HEK293 (cell line): ENCODE results near the gene EEFSEC.

Source experiments
- CTCF ChIA-PET: fragments of 350-600 bp; formaldehyde crosslinking; extraction: SDS; loops from one replicate; lab custom pipeline; 2021; ENCODE audit warnings: antibody characterized with exemption; lab: Yijun Ruan, JAX
- POLR2A ChIA-PET: fragments of 300-600 bp; formaldehyde crosslinking; extraction: SDS; loops from one replicate; lab custom pipeline; 2020; ENCODE audit warnings: antibody characterized with exemption, inconsistent platforms; lab: Yijun Ruan, JAX
- H3K27ac ChIP-seq: fragments of 200-500 bp; sonication (Bioruptor generic); 2 replicates; pipeline ENCODE4 v1.5.1; 2014; ENCODE audit warnings: low read depth, low read length, control low read depth, inconsistent platforms; ENCODE audit errors: extremely low read depth
- H3K36me3 ChIP-seq, 2 experiments: fragments of 200-500 bp in 1 of 2; sonication (Bioruptor generic) in 1 of 2; 1 replicate in 1 of 2; 2 replicates in 1 of 2; pipeline ENCODE4 v1.5.1; 2014 to 2017; ENCODE audit warnings: inconsistent platforms in 2 of 2, low read length in 2 of 2; ENCODE audit not compliant: control insufficient read depth in 2 of 2, insufficient read depth in 1 of 2
- H3K4me1 ChIP-seq: fragments of 200-500 bp; sonication (Bioruptor generic); 2 replicates; pipeline ENCODE4 v1.5.1; 2014; ENCODE audit warnings: mild to moderate bottlenecking, low read length, inconsistent platforms; ENCODE audit not compliant: control insufficient read depth, insufficient read depth
- H3K4me3 ChIP-seq: 2 replicates; pipeline ENCODE4 v1.5.1; 2011; ENCODE audit warnings: low read depth, mild to moderate bottlenecking, control low read depth, low read length, moderate library complexity
- H3K9me3 ChIP-seq: fragments of 200-500 bp; sonication (Bioruptor generic); 2 replicates; pipeline ENCODE4 v1.5.1; 2014; ENCODE audit warnings: low read depth, low read length, inconsistent platforms; ENCODE audit not compliant: control insufficient read depth, insufficient read depth
- HOXC10 ChIP-seq: sonication (generic); formaldehyde crosslinking; IDR thresholded peaks from 2 replicates; pipeline ENCODE4 v1.8.1; 2023; ENCODE audit warnings: mild to moderate bottlenecking, missing genetic modification reagents
- PRDM6 ChIP-seq: fragments of 450-650 bp; formaldehyde crosslinking; IDR thresholded peaks from 2 replicates; pipeline ENCODE4 v1.5.1; 2017; ENCODE audit warnings: missing biosample characterization, missing genetic modification characterization
- SP2 ChIP-seq: fragments of 450-650 bp; formaldehyde crosslinking; IDR thresholded peaks from 2 replicates; pipeline ENCODE4 v1.5.1; 2016; ENCODE audit warnings: missing biosample characterization, missing genetic modification characterization
- TSHZ1 ChIP-seq: fragments of 450-650 bp; formaldehyde crosslinking; IDR thresholded peaks from 2 replicates; pipeline ENCODE4 v1.5.1; 2016; ENCODE audit warnings: missing biosample characterization, missing genetic modification characterization, borderline replicate concordance
- WT1 ChIP-seq: fragments of 450-650 bp; formaldehyde crosslinking; IDR thresholded peaks from 2 replicates; pipeline ENCODE4 v1.5.1; 2016; ENCODE audit warnings: missing biosample characterization, missing genetic modification characterization
- ZBTB6 ChIP-seq: fragments of 450-650 bp; formaldehyde crosslinking; IDR thresholded peaks from 2 replicates; pipeline ENCODE4 v1.5.1; 2017; ENCODE audit warnings: missing biosample characterization, missing genetic modification characterization
- ZEB2 ChIP-seq: fragments of 450-650 bp; formaldehyde crosslinking; IDR thresholded peaks from 2 replicates; pipeline ENCODE4 v1.5.1; 2016; ENCODE audit warnings: missing biosample characterization, missing genetic modification characterization
- ZNF121 ChIP-seq: fragments of 450-650 bp; formaldehyde crosslinking; IDR thresholded peaks from 2 replicates; pipeline ENCODE4 v1.5.1; 2016; ENCODE audit warnings: missing biosample characterization, missing genetic modification characterization
- ZNF324 ChIP-seq: fragments of 450-650 bp; formaldehyde crosslinking; IDR thresholded peaks from 2 replicates; pipeline ENCODE4 v1.5.1; 2016; ENCODE audit warnings: missing biosample characterization, missing genetic modification characterization
- ZNF350 ChIP-seq: fragments of 450-650 bp; formaldehyde crosslinking; IDR thresholded peaks from 2 replicates; pipeline ENCODE4 v1.5.0; 2017; ENCODE audit warnings: missing biosample characterization, mild to moderate bottlenecking, missing genetic modification characterization
- ZNF433 ChIP-seq: fragments of 450-650 bp; formaldehyde crosslinking; IDR thresholded peaks from 2 replicates; pipeline ENCODE4 v1.5.1; 2016; ENCODE audit warnings: missing biosample characterization, missing genetic modification characterization, low read depth
- ZNF514 ChIP-seq: fragments of 450-650 bp; formaldehyde crosslinking; IDR thresholded peaks from 2 replicates; pipeline ENCODE4 v1.5.1; 2016; ENCODE audit warnings: missing biosample characterization, missing genetic modification characterization
- ZNF664 ChIP-seq: fragments of 450-650 bp; formaldehyde crosslinking; IDR thresholded peaks from 2 replicates; pipeline ENCODE4 v1.5.1; 2016; ENCODE audit warnings: missing biosample characterization, missing genetic modification characterization
- ZNF768 ChIP-seq: fragments of 450-650 bp; formaldehyde crosslinking; IDR thresholded peaks from 2 replicates; pipeline ENCODE4 v1.5.1; 2018; ENCODE audit warnings: missing biosample characterization, mild to moderate bottlenecking, missing genetic modification characterization

EEFSEC gene

GRCh38 chr3:128434524-128434923 lies 281.2 kb downstream of the EEFSEC start:
- Histone ChIP-seq H3K9me3 (no peaks in the 10 kb centered on the region), H3K27ac (no peak overlapping the region), H3K4me3 (no peak overlapping the region), H3K4me1 (no peaks in the 10 kb centered on the region), H3K36me3 (no peaks in the 10 kb centered on the region)
- TF ChIP-seq SP2 (tag by site-specific recombination) (no peak), ZNF768 (tag by site-specific recombination) (peak; percentile 78; the same call in 1 of the 2 replicates), ZNF121 (tag by site-specific recombination) (peak; percentile 63; the same call in 1 of the 2 replicates), ZNF664 (tag by site-specific recombination) (no peak)
- ChIA-PET POLR2A (no interaction called here), CTCF (interaction anchor here (0.7 kb wide), 1 partner anchor 102 kb away, joined by 4 read pairs; no protein-coding TSS in a partner anchor)

GRCh38 chr3:128435058-128435457 lies 281.8 kb downstream of the EEFSEC start:
- TF ChIP-seq ZNF324 (tag by site-specific recombination) (no peak), ZBTB6 (tag by site-specific recombination) (no peak), ZNF350 (tag by site-specific recombination) (no peak), WT1 (tag by site-specific recombination) (no peak), PRDM6 (tag by site-specific recombination) (no peak), ZEB2 (tag by site-specific recombination) (no peak), ZNF433 (tag by site-specific recombination) (no peak)
- Histone ChIP-seq H3K27ac (no peak overlapping the region), H3K4me3 (no peak overlapping the region)

GRCh38 chr3:128435561-128435960 lies 282.3 kb downstream of the EEFSEC start:
- Histone ChIP-seq H3K36me3 (no peaks in the 10 kb centered on the region), H3K4me3 (no peak overlapping the region), H3K9me3 (no peaks in the 10 kb centered on the region), H3K27ac (no peak overlapping the region), H3K4me1 (no peaks in the 10 kb centered on the region)
- POLR2A ChIA-PET: no interaction called here
- TF ChIP-seq WT1 (tag by site-specific recombination) (no peak), TSHZ1 (tag by site-specific recombination) (no peak), HOXC10 (CRISPR knock-in tag) (no peak), ZNF514 (tag by site-specific recombination) (no peak)
- CTCF ChIA-PET: no interaction called here

More at GRCh38 chr3:128435058-128435457, 281.8 kb downstream of the EEFSEC start:
- Histone ChIP-seq H3K4me1 (no peaks in the 10 kb centered on the region), H3K9me3 (no peaks in the 10 kb centered on the region), H3K36me3 (no peaks in the 10 kb centered on the region)
- ChIA-PET CTCF (interaction anchor here (0.7 kb wide), 1 partner anchor 102 kb away, joined by 4 read pairs; no protein-coding TSS in a partner anchor), POLR2A (no interaction called here)
